ENCODE results near the gene PLGLB1. TPM values are rescaled to one million over a fixed set of nuclear protein-coding genes. Genes with fewer than 3 reads are reported as not detected.

PLGLB1 gene
- 16.7 TPM for total RNA-seq

DNA sequence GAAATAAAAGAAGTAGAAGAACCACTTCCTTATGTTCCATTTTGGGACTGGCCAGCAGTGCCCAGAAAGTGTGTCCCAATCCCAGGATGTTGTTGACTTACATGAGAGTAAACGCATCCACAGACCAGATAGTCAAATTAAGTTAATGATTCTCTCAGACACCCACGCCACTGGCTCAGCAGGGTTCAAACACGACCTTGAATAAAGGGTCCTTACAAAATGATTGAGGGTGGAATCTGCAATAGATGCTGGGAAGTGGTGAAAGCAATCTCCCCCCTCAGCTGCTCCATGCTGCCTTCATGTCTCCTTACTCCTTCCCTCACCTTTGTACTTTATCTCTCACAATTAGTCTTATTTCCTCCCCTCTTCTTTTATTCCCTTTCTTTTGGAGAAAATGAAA lies at the start of gene PLGLB1:
Gene PLGLB1 (minus strand): TSS at position 101 of the 400 bp plus-strand sequence. CDS start 61 bp downstream, at position 40.

Other genes starting within 250 kb of the PLGLB1 start
- gene CD8A, start 230.9 kb downstream of the PLGLB1 start, total RNA-seq: 0.27 TPM
- gene CD8B, start 160.0 kb downstream of the PLGLB1 start, total RNA-seq: 0.71 TPM
- gene RGPD1, start 79.7 kb downstream of the PLGLB1 start, total RNA-seq: 8.6 TPM